ENCODE measurements around the gene DACH2. TPM values are rescaled to one million over a fixed set of nuclear protein-coding genes. Genes with fewer than 3 reads are reported as not detected.

DACH2 gene
- total RNA-seq (2022; extraction: Qiagen RNA extraction): not detected in 5 replicates

DNA sequence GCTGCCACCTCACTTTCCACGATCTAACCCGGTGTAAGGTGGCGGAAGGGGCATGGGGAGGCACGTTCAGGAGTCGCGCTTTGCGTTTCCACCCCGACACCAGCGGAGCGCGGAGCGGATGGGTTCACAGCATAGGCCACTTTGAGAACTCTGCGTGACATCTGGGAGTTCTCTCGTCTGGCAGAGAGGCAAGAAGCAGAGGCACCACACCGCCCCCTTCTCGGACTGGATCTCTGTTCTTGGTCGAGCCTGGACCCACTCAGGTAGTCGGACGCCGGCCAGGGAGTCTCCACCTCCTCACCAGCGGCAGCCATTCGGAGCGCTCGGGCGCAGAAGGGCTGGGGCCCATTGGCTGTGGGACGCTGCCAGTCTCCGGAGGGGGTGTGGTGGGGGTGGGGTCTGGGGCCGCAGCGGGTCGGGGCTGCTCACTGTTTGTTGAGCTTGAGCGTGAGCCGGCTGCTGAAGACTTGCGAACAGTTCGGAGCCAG is at the start of gene DACH2:
DACH2 (plus strand) TSS at position 428 of the 488 bp plus-strand sequence.

Other genes with a start within 250 kb of the DACH2 start
- gene CHM, start 100.9 kb upstream of the DACH2 start, total RNA-seq (2022; extraction: Qiagen RNA extraction): 8.0 to 10.2 TPM (median 9.5 TPM) in 5 replicates

All from A549 treated with dexamethasone at 1 μM for 4 hours (cell line).